HEK293 (cell line): Measurements from ENCODE around the gene DNAJC30.

Experiments
- BCL11A ChIP-seq: fragments of 450-650 bp; formaldehyde crosslinking; IDR thresholded peaks from 2 replicates; pipeline ENCODE4 v1.5.1; 2016; ENCODE audit warnings: low read depth, missing biosample characterization, missing genetic modification characterization
- GLI2 ChIP-seq: fragments of 450-650 bp; formaldehyde crosslinking; IDR thresholded peaks from 2 replicates; pipeline ENCODE4; 2017; ENCODE audit warnings: missing biosample characterization, missing genetic modification characterization, low read depth, borderline replicate concordance
- HOXC10 ChIP-seq: sonication (generic); formaldehyde crosslinking; IDR thresholded peaks from 2 replicates; pipeline ENCODE4 v1.8.1; 2023; ENCODE audit warnings: mild to moderate bottlenecking, missing genetic modification reagents
- MEIS1 ChIP-seq: sonication (generic); formaldehyde crosslinking; IDR thresholded peaks from 2 replicates; pipeline ENCODE4 v1.8.1; 2022; ENCODE audit warnings: missing genetic modification reagents, mild to moderate bottlenecking, borderline replicate concordance
- SP3 ChIP-seq: fragments of 450-650 bp; formaldehyde crosslinking; IDR thresholded peaks from 2 replicates; pipeline ENCODE4 v1.5.1; 2016; ENCODE audit warnings: missing biosample characterization, missing genetic modification characterization
- WT1 ChIP-seq: fragments of 450-650 bp; formaldehyde crosslinking; IDR thresholded peaks from 2 replicates; pipeline ENCODE4 v1.5.1; 2016; ENCODE audit warnings: missing biosample characterization, missing genetic modification characterization
- ZBTB48 ChIP-seq: fragments of 450-650 bp; formaldehyde crosslinking; IDR thresholded peaks from 2 replicates; pipeline ENCODE4 v1.5.1; 2016; ENCODE audit warnings: missing biosample characterization, missing genetic modification characterization
- ZNF138 ChIP-seq: fragments of 450-650 bp; formaldehyde crosslinking; IDR thresholded peaks from 2 replicates; pipeline ENCODE4 v1.5.1; 2016; ENCODE audit warnings: missing biosample characterization, missing genetic modification characterization, borderline replicate concordance
- ZNF2 ChIP-seq: fragments of 450-650 bp; formaldehyde crosslinking; IDR thresholded peaks from 2 replicates; pipeline ENCODE4 v1.5.1; 2016; ENCODE audit warnings: missing biosample characterization, missing genetic modification characterization
- ZNF24 ChIP-seq: fragments of 450-650 bp; formaldehyde crosslinking; IDR thresholded peaks from 2 replicates; pipeline ENCODE4 v1.5.1; 2016; ENCODE audit warnings: missing biosample characterization, missing genetic modification characterization
- ZNF292 ChIP-seq: fragments of 450-650 bp; formaldehyde crosslinking; IDR thresholded peaks from 2 replicates; pipeline ENCODE4 v1.5.1; 2016; ENCODE audit warnings: low read depth, missing biosample characterization, missing genetic modification characterization, borderline replicate concordance
- ZNF335 ChIP-seq: fragments of 450-650 bp; formaldehyde crosslinking; conservative IDR thresholded peaks from 2 replicates; pipeline ENCODE4 v1.5.1; 2016; ENCODE audit warnings: missing biosample characterization, missing genetic modification characterization
- ZNF404 ChIP-seq: fragments of 450-650 bp; formaldehyde crosslinking; IDR thresholded peaks from 2 replicates; pipeline ENCODE4 v1.5.1; 2017; ENCODE audit warnings: missing biosample characterization, missing genetic modification characterization
- ZNF501 ChIP-seq: fragments of 450-650 bp; formaldehyde crosslinking; IDR thresholded peaks from 2 replicates; pipeline ENCODE4 v1.5.1; 2016; ENCODE audit warnings: missing biosample characterization, missing genetic modification characterization
- ZNF624 ChIP-seq: fragments of 450-650 bp; formaldehyde crosslinking; IDR thresholded peaks from 2 replicates; pipeline ENCODE4 v1.5.1; 2017; ENCODE audit warnings: missing biosample characterization, missing genetic modification characterization
- ZNF658 ChIP-seq: fragments of 450-650 bp; formaldehyde crosslinking; IDR thresholded peaks from 2 replicates; pipeline ENCODE4; 2016; ENCODE audit warnings: missing biosample characterization, missing genetic modification characterization
- ZNF701 ChIP-seq: fragments of 450-650 bp; formaldehyde crosslinking; IDR thresholded peaks from 2 replicates; pipeline ENCODE4 v1.5.1; 2016; ENCODE audit warnings: missing biosample characterization, missing genetic modification characterization
- TF ChIP-seq, protein P1 (sequence below): fragments of 450-650 bp; formaldehyde crosslinking; conservative IDR thresholded peaks from 2 replicates; pipeline ENCODE4 v1.5.1; 2016; ENCODE audit warnings: low read depth, missing biosample characterization, missing genetic modification characterization
- TF ChIP-seq, protein P2 (sequence below): fragments of 450-650 bp; formaldehyde crosslinking; conservative IDR thresholded peaks from 2 replicates; pipeline ENCODE4 v1.5.1; 2016; ENCODE audit warnings: low read depth, missing biosample characterization, missing genetic modification characterization
- TF ChIP-seq, protein P3 (sequence below): fragments of 450-650 bp; formaldehyde crosslinking; IDR thresholded peaks from 2 replicates; pipeline ENCODE4 v1.5.1; 2017; ENCODE audit warnings: missing biosample characterization, missing genetic modification characterization
- TF ChIP-seq, protein P4 (sequence below): fragments of 450-650 bp; formaldehyde crosslinking; IDR thresholded peaks from 2 replicates; pipeline ENCODE4 v1.5.1; 2017; ENCODE audit warnings: missing biosample characterization, missing genetic modification characterization
- TF ChIP-seq, protein P5 (sequence below): fragments of 450-650 bp; formaldehyde crosslinking; IDR thresholded peaks from 2 replicates; pipeline ENCODE4 v1.5.1; 2016; ENCODE audit warnings: missing biosample characterization, missing genetic modification characterization
- TF ChIP-seq, protein P6 (sequence below): fragments of 450-650 bp; formaldehyde crosslinking; IDR thresholded peaks from 2 replicates; pipeline ENCODE4 v1.5.1; 2017; ENCODE audit warnings: missing biosample characterization, missing genetic modification characterization
- TF ChIP-seq, protein P7 (sequence below): fragments of 450-650 bp; formaldehyde crosslinking; IDR thresholded peaks from 2 replicates; pipeline ENCODE4 v1.5.1; 2016; ENCODE audit warnings: missing biosample characterization, missing genetic modification characterization

DNAJC30 gene

DNA sequence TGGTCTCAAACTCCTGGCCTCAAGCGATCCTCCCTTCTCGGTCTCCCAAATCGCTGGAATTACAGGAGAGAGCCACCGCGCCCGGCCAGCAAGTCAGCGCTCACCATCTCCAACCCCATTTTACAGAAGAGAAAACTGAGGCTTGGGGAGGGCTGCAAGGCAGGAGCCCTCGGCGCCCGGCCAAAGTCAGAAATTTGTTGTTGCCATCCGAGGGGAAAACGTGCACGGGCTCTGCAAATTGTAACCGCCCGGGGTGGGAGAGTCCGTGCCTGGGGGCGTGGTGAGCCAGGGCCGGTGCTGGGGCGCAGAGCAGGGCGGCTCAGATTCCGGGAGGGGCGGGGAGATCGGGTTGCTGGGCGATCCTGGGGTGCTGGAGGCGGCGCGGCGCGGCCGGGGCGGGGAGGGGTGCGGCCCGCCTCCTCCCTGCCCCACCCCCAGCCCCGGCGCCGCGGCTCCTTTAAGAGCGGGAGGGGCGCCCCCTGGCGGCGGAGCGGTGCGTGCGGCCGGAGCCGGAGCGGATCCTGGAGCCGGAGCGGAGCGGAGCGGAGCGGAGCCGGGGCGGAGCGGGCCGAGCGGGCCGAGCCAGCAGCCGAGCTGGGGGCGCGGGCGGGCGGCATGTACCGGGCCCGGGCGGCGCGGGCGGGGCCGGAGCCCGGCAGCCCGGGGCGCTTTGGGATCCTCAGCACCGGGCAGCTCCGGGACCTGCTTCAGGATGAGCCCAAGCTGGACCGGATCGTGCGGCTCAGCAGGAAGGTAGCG lies 15.7 kb downstream of the DNAJC30 start, which contains the start of gene VPS37D (continued):
- TF ChIP-seq, protein P1, sequence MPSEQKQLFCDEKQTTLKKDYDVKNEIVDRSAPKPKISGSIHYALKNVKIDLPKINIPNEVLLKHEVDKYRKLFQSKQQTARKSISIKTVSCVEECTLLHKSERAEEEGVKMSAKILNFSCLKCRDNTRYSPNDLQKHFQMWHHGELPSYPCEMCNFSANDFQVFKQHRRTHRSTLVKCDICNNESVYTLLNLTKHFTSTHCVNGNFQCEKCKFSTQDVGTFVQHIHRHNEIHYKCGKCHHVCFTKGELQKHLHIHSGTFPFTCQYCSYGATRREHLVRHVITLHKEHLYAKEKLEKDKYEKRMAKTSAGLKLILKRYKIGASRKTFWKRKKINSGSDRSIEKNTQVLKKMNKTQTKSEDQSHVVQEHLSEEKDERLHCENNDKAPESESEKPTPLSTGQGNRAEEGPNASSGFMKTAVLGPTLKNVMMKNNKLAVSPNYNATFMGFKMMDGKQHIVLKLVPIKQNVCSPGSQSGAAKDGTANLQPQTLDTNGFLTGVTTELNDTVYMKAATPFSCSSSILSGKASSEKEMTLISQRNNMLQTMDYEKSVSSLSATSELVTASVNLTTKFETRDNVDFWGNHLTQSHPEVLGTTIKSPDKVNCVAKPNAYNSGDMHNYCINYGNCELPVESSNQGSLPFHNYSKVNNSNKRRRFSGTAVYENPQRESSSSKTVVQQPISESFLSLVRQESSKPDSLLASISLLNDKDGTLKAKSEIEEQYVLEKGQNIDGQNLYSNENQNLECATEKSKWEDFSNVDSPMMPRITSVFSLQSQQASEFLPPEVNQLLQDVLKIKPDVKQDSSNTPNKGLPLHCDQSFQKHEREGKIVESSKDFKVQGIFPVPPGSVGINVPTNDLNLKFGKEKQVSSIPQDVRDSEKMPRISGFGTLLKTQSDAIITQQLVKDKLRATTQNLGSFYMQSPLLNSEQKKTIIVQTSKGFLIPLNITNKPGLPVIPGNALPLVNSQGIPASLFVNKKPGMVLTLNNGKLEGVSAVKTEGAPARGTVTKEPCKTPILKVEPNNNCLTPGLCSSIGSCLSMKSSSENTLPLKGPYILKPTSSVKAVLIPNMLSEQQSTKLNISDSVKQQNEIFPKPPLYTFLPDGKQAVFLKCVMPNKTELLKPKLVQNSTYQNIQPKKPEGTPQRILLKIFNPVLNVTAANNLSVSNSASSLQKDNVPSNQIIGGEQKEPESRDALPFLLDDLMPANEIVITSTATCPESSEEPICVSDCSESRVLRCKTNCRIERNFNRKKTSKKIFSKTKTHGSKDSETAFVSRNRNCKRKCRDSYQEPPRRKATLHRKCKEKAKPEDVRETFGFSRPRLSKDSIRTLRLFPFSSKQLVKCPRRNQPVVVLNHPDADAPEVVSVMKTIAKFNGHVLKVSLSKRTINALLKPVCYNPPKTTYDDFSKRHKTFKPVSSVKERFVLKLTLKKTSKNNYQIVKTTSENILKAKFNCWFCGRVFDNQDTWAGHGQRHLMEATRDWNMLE: no peak
- TF ChIP-seq, protein P2, sequence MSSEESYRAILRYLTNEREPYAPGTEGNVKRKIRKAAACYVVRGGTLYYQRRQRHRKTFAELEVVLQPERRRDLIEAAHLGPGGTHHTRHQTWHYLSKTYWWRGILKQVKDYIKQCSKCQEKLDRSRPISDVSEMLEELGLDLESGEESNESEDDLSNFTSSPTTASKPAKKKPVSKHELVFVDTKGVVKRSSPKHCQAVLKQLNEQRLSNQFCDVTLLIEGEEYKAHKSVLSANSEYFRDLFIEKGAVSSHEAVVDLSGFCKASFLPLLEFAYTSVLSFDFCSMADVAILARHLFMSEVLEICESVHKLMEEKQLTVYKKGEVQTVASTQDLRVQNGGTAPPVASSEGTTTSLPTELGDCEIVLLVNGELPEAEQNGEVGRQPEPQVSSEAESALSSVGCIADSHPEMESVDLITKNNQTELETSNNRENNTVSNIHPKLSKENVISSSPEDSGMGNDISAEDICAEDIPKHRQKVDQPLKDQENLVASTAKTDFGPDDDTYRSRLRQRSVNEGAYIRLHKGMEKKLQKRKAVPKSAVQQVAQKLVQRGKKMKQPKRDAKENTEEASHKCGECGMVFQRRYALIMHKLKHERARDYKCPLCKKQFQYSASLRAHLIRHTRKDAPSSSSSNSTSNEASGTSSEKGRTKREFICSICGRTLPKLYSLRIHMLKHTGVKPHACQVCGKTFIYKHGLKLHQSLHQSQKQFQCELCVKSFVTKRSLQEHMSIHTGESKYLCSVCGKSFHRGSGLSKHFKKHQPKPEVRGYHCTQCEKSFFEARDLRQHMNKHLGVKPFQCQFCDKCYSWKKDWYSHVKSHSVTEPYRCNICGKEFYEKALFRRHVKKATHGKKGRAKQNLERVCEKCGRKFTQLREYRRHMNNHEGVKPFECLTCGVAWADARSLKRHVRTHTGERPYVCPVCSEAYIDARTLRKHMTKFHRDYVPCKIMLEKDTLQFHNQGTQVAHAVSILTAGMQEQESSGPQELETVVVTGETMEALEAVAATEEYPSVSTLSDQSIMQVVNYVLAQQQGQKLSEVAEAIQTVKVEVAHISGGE: no peak
- TF ChIP-seq ZNF658 (tag by site-specific recombination) (no peak), ZNF701 (tag by site-specific recombination) (no peak), MEIS1 (CRISPR knock-in tag) (no peak), HOXC10 (CRISPR knock-in tag) (no peak), GLI2 (tag by site-specific recombination) (no peak), ZNF24 (0 out of 2 replicates have a peak, but pooled peaks have one; percentile 44), ZNF501 (tag by site-specific recombination) (no peak), ZNF2 (tag by site-specific recombination) (no peak), ZNF138 (tag by site-specific recombination) (no peak), ZNF404 (no peak), ZNF335 (peak; percentile 37; the same call in 1 of the 2 replicates), ZNF624 (tag by site-specific recombination) (no peak), ZBTB48 (no peak), WT1 (tag by site-specific recombination) (peak; percentile 44; the same call in 1 of the 2 replicates), BCL11A (tag by site-specific recombination) (no peak), ZNF292 (tag by site-specific recombination) (no peak), SP3 (tag by site-specific recombination) (peak; percentile 59)
- TF ChIP-seq, protein P3, sequence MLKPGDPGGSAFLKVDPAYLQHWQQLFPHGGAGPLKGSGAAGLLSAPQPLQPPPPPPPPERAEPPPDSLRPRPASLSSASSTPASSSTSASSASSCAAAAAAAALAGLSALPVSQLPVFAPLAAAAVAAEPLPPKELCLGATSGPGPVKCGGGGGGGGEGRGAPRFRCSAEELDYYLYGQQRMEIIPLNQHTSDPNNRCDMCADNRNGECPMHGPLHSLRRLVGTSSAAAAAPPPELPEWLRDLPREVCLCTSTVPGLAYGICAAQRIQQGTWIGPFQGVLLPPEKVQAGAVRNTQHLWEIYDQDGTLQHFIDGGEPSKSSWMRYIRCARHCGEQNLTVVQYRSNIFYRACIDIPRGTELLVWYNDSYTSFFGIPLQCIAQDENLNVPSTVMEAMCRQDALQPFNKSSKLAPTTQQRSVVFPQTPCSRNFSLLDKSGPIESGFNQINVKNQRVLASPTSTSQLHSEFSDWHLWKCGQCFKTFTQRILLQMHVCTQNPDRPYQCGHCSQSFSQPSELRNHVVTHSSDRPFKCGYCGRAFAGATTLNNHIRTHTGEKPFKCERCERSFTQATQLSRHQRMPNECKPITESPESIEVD: no peak
- TF ChIP-seq, protein P4, sequence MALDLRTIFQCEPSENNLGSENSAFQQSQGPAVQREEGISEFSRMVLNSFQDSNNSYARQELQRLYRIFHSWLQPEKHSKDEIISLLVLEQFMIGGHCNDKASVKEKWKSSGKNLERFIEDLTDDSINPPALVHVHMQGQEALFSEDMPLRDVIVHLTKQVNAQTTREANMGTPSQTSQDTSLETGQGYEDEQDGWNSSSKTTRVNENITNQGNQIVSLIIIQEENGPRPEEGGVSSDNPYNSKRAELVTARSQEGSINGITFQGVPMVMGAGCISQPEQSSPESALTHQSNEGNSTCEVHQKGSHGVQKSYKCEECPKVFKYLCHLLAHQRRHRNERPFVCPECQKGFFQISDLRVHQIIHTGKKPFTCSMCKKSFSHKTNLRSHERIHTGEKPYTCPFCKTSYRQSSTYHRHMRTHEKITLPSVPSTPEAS (tag by site-specific recombination): no peak
- TF ChIP-seq, protein P5, sequence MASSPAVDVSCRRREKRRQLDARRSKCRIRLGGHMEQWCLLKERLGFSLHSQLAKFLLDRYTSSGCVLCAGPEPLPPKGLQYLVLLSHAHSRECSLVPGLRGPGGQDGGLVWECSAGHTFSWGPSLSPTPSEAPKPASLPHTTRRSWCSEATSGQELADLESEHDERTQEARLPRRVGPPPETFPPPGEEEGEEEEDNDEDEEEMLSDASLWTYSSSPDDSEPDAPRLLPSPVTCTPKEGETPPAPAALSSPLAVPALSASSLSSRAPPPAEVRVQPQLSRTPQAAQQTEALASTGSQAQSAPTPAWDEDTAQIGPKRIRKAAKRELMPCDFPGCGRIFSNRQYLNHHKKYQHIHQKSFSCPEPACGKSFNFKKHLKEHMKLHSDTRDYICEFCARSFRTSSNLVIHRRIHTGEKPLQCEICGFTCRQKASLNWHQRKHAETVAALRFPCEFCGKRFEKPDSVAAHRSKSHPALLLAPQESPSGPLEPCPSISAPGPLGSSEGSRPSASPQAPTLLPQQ (tag by site-specific recombination): no peak
- TF ChIP-seq, protein P6, sequence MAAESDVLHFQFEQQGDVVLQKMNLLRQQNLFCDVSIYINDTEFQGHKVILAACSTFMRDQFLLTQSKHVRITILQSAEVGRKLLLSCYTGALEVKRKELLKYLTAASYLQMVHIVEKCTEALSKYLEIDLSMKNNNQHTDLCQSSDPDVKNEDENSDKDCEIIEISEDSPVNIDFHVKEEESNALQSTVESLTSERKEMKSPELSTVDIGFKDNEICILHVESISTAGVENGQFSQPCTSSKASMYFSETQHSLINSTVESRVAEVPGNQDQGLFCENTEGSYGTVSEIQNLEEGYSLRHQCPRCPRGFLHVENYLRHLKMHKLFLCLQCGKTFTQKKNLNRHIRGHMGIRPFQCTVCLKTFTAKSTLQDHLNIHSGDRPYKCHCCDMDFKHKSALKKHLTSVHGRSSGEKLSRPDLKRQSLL: peak; percentile 99
- TF ChIP-seq, protein P7, sequence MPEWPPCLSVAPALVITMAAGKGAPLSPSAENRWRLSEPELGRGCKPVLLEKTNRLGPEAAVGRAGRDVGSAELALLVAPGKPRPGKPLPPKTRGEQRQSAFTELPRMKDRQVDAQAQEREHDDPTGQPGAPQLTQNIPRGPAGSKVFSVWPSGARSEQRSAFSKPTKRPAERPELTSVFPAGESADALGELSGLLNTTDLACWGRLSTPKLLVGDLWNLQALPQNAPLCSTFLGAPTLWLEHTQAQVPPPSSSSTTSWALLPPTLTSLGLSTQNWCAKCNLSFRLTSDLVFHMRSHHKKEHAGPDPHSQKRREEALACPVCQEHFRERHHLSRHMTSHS: no peak
